H1 (cell line): ENCODE results near the gene CGB2. TPM values are rescaled to one million over a fixed set of nuclear protein-coding genes. Genes with fewer than 3 reads are reported as not detected.

ENCODE experiments used
- CTCF ChIA-PET: fragments of 300-600 bp; sonication (Branson Sonifier 250); formaldehyde crosslinking; loops from one replicate; lab custom pipeline; 2021; ENCODE audit not compliant: partially characterized antibody; lab: Charles Lee
- POLR2A ChIA-PET: fragments of 300-600 bp; sonication (Branson Sonifier 250); formaldehyde crosslinking; loops from one replicate; lab custom pipeline; 2021; ENCODE audit warnings: inconsistent platforms; ENCODE audit not compliant: partially characterized antibody; lab: Charles Lee
- DNase-seq, 2 experiments: peaks; one replicate each; pipeline versions ENCODE4 v3.0.0 to v3.0.0-alpha.2; 2010 to 2022; ENCODE audit warnings: low spot score in 2 of 2, low read depth in 1 of 2, mixed read lengths in 1 of 2
- FAIRE-seq: peaks from 2 replicates; lab custom pipeline; 2011; peaks lifted over from hg19 to GRCh38; lab: Jason Lieb, UNC
- H2AFZ ChIP-seq: 2 replicates; pipeline ENCODE4 v1.8.1; 2012; ENCODE audit warnings: low read length, inconsistent platforms
- H2AK5ac ChIP-seq: 2 replicates; pipeline ENCODE4 v1.6.1; 2013; ENCODE audit warnings: low read depth, low read length
- H2BK120ac ChIP-seq: replicated peaks from 2 replicates; pipeline ENCODE3; 2013; ENCODE audit warnings: low read depth, low read length, inconsistent platforms
- H2BK12ac ChIP-seq: 2 replicates; pipeline ENCODE4 v1.6.1; 2013; ENCODE audit warnings: low read depth, low read length
- H2BK15ac ChIP-seq: 2 replicates; pipeline ENCODE4 v1.6.1; 2013; ENCODE audit warnings: low read length
- H2BK20ac ChIP-seq: 2 replicates; pipeline ENCODE4 v1.6.1; 2013; ENCODE audit warnings: low read length
- H2BK5ac ChIP-seq: 2 replicates; pipeline ENCODE4 v1.6.1; 2013; ENCODE audit warnings: low read depth, low read length
- H3K14ac ChIP-seq: 2 replicates; pipeline ENCODE4 v1.6.1; 2013; ENCODE audit warnings: inconsistent platforms; ENCODE audit not compliant: insufficient read length
- H3K18ac ChIP-seq: 2 replicates; pipeline ENCODE4 v1.6.1; 2013; ENCODE audit warnings: low read length; ENCODE audit errors: extremely low read depth
- H3K23ac ChIP-seq: 2 replicates; pipeline ENCODE4 v1.6.1; 2013; ENCODE audit warnings: inconsistent platforms; ENCODE audit not compliant: insufficient read length
- H3K23me2 ChIP-seq: 2 replicates; pipeline ENCODE4 v1.6.1; 2013; ENCODE audit warnings: low read depth, low read length
- H3K27ac ChIP-seq: 2 replicates; pipeline ENCODE4 v1.6.1; 2011; ENCODE audit warnings: low read depth, low read length, inconsistent platforms
- H3K27me3 ChIP-seq, 4 experiments: replicated peaks in 1 of 4; 1 replicate in 1 of 4; 2 replicates in 3 of 4; pipeline versions ENCODE4 v1.6.1 to v1.8.1; 2011 to 2013; ENCODE audit warnings: low read length in 3 of 4, mild to moderate bottlenecking in 3 of 4, inconsistent platforms in 2 of 4, mixed read lengths in 2 of 4, moderate library complexity in 1 of 4; ENCODE audit not compliant: control insufficient read depth in 3 of 4, insufficient read depth in 3 of 4; ENCODE audit errors: extremely low read depth in 1 of 4
- H3K36me3 ChIP-seq, 4 experiments: 2 replicates each; pipeline versions ENCODE4 v1.6.1 to v1.8.1; 2011 to 2013; ENCODE audit warnings: mild to moderate bottlenecking in 4 of 4, low read length in 3 of 4, moderate library complexity in 2 of 4, control low read depth in 1 of 4, inconsistent platforms in 1 of 4; ENCODE audit not compliant: insufficient read depth in 4 of 4, control insufficient read depth in 2 of 4
- H3K4ac ChIP-seq: replicated peaks from 2 replicates; pipeline ENCODE3; 2013; ENCODE audit warnings: low read length, low read depth, mixed read lengths, inconsistent platforms; ENCODE audit not compliant: insufficient read length
- H3K4me1 ChIP-seq, 4 experiments: replicated peaks in 1 of 4; 1 replicate in 1 of 4; 2 replicates in 3 of 4; pipeline versions ENCODE4 v1.6.1 to v1.8.1; 2011 to 2013; ENCODE audit warnings: low read length in 3 of 4, inconsistent platforms in 2 of 4, mixed read lengths in 1 of 4; ENCODE audit not compliant: insufficient read depth in 4 of 4, control insufficient read depth in 3 of 4
- H3K4me2 ChIP-seq, 2 experiments: 2 replicates each; pipeline versions ENCODE4 v1.6.1 to v1.8.1; 2011 to 2013; ENCODE audit warnings: low read depth in 2 of 2, low read length in 2 of 2, control low read depth in 1 of 2, inconsistent platforms in 1 of 2, mild to moderate bottlenecking in 1 of 2; ENCODE audit not compliant: insufficient read depth in 1 of 2
- H3K4me3 ChIP-seq, 4 experiments: fragments of 200-600, 300-600 bp in 1 of 4; sonication (generic), shearing (Covaris generic), sonication (Bioruptor Twin) in 1 of 4; 2 replicates each; pipeline versions ENCODE4 v1.5.1 to v1.8.1; 2011 to 2016; ENCODE audit warnings: low read length in 4 of 4, low read depth in 3 of 4, control low read depth in 2 of 4, inconsistent platforms in 2 of 4, mild to moderate bottlenecking in 2 of 4, mixed read lengths in 1 of 4, moderate library complexity in 1 of 4; ENCODE audit not compliant: insufficient read depth in 2 of 4; ENCODE audit errors: extremely low read depth in 1 of 4
- H3K56ac ChIP-seq: replicated peaks from 2 replicates; pipeline ENCODE3; 2013; ENCODE audit warnings: low read depth, mild to moderate bottlenecking, mixed read lengths, low read length, inconsistent platforms; ENCODE audit not compliant: insufficient read length
- H3K79me1 ChIP-seq: 2 replicates; pipeline ENCODE4 v1.6.1; 2013; ENCODE audit warnings: low read depth, low read length, control low read depth
- H3K79me2 ChIP-seq, 2 experiments: 2 replicates each; pipeline versions ENCODE4 v1.6.1 to v1.8.1; 2012 to 2013; ENCODE audit warnings: low read length in 2 of 2, mild to moderate bottlenecking in 2 of 2, inconsistent platforms in 1 of 2; ENCODE audit not compliant: insufficient read depth in 2 of 2, control insufficient read depth in 1 of 2
- H3K9ac ChIP-seq, 4 experiments: replicated peaks in 1 of 4; 1 replicate in 1 of 4; 2 replicates in 3 of 4; pipeline versions ENCODE4 v1.6.1 to v1.8.1; 2011 to 2013; ENCODE audit warnings: low read depth in 3 of 4, low read length in 3 of 4, control low read depth in 2 of 4, mild to moderate bottlenecking in 2 of 4, moderate library complexity in 2 of 4, inconsistent platforms in 1 of 4; ENCODE audit errors: extremely low read depth in 1 of 4
- H3K9me3 ChIP-seq, 2 experiments: 2 replicates each; pipeline versions ENCODE4 v1.6.1 to v1.8.1; 2012 to 2013; ENCODE audit warnings: mild to moderate bottlenecking in 2 of 2, moderate library complexity in 2 of 2, control low read depth in 1 of 2, inconsistent platforms in 1 of 2, low read depth in 1 of 2, low read length in 1 of 2, mixed read lengths in 1 of 2; ENCODE audit not compliant: insufficient read depth in 2 of 2
- H4K20me1 ChIP-seq, 2 experiments: replicated peaks in 1 of 2; 2 replicates each; pipeline versions ENCODE3 to v1.8.1; 2011 to 2013; ENCODE audit warnings: inconsistent platforms in 2 of 2, low read length in 2 of 2, mild to moderate bottlenecking in 1 of 2; ENCODE audit not compliant: insufficient read depth in 2 of 2, control insufficient read depth in 1 of 2
- H4K5ac ChIP-seq: 2 replicates; pipeline ENCODE4 v1.6.1; 2013; ENCODE audit warnings: low read length, low read depth, mixed read lengths, inconsistent platforms; ENCODE audit not compliant: insufficient read length
- H4K8ac ChIP-seq: 2 replicates; pipeline ENCODE4 v1.8.0; 2013; ENCODE audit warnings: mild to moderate bottlenecking, moderate library complexity, low read length, inconsistent platforms; ENCODE audit not compliant: insufficient read depth; ENCODE audit errors: extremely low read depth
- H4K91ac ChIP-seq: replicated peaks from 2 replicates; pipeline ENCODE3; 2013; ENCODE audit warnings: low read length, mixed read lengths, inconsistent platforms; ENCODE audit not compliant: insufficient read length
- BCL11A ChIP-seq, 2 experiments: IDR thresholded peaks; one replicate each; pipeline ENCODE4 v1.6.1; 2011; ENCODE audit warnings: low read depth in 2 of 2, low read length in 2 of 2, mild to moderate bottlenecking in 2 of 2
- EGR1 ChIP-seq: IDR thresholded peaks from 2 replicates; pipeline ENCODE4 v1.6.1; 2011; ENCODE audit warnings: low read depth, low read length, borderline replicate concordance
- JUND ChIP-seq: IDR thresholded peaks from 2 replicates; pipeline ENCODE4 v1.6.1; 2011; ENCODE audit warnings: mild to moderate bottlenecking, improper control_type of control experiment, low read length
- POU5F1 ChIP-seq: IDR thresholded peaks from 2 replicates; pipeline ENCODE4 v1.6.1; 2011; ENCODE audit warnings: low read depth, mild to moderate bottlenecking, low read length, moderate library complexity
- RXRA ChIP-seq: IDR thresholded peaks from 2 replicates; pipeline ENCODE4 v1.6.1; 2011; ENCODE audit warnings: low read depth, mild to moderate bottlenecking, low read length, moderate library complexity; ENCODE audit not compliant: insufficient read depth
- SAP30 ChIP-seq: fragments of 300-600 bp; sonication (generic); IDR thresholded peaks from 2 replicates; pipeline ENCODE4 v1.7.1; 2012; ENCODE audit warnings: low read length, moderate library complexity, mild to moderate bottlenecking, inconsistent platforms; ENCODE audit not compliant: insufficient read depth, insufficient replicate concordance
- SIX5 ChIP-seq: IDR thresholded peaks from 2 replicates; pipeline ENCODE4 v1.6.1; 2011; ENCODE audit warnings: mild to moderate bottlenecking, low read depth, low read length
- SRF ChIP-seq: IDR thresholded peaks from 2 replicates; pipeline ENCODE4 v1.6.1; 2011; ENCODE audit warnings: mild to moderate bottlenecking, low read depth, low read length, moderate library complexity
- YY1 ChIP-seq: IDR thresholded peaks from 2 replicates; pipeline ENCODE4 v1.6.1; 2011; ENCODE audit warnings: low read depth, mild to moderate bottlenecking, low read length
- WGBS, 2 experiments: shearing (Covaris generic) in 1 of 2; methylation state at CpG; one replicate each; pipeline versions ENCODE4 v1.1.6 to v1.1.7; 2013 to 2015; ENCODE audit warnings: low lambda C conversion rate in 2 of 2, mixed read lengths in 2 of 2, inconsistent platforms in 1 of 2, low coverage in 1 of 2, missing lambda C conversion rate in 1 of 2; ENCODE audit not compliant: insufficient replicate concordance in 2 of 2, insufficient coverage in 1 of 2, insufficient read length in 1 of 2; ENCODE audit errors: extremely low coverage in 1 of 2, missing lambda C conversion rate in 1 of 2; 5-methylcytosine and 5-hydroxymethylcytosine counted together
- polyA plus RNA-seq, 7 experiments: library from polyadenylated mRNA; depleted of rRNA in 3 of 7; stranded (reverse) in 5 of 7; unstranded in 2 of 7; fragments of >200 nt in 5 of 7; fragments of 200-250 nt in 2 of 7; gene quantifications; 1 replicate in 5 of 7; 2 replicates in 1 of 7; 4 replicates in 1 of 7; pipeline versions ENCODE4 v1.2.1 to v1.2.3, GENCODE V29; 2011 to 2013; ENCODE audit warnings: missing spikeins in 2 of 7, mixed read lengths in 2 of 7
- total RNA-seq: library from RNA; stranded (reverse); fragmentation: NEBNext Ultra II Directional; extraction: Animal tissue kit (Norgen Biotek cat#: 25700); gene quantifications from 2 replicates; pipeline ENCODE4 v1.2.1, GENCODE V29; 2021
- TF ChIP-seq, protein P1 (sequence below): IDR thresholded peaks from 2 replicates; pipeline ENCODE4 v1.6.1; 2012; ENCODE audit warnings: inconsistent platforms

Gene CGB2
- total and polyA plus RNA-seq, 2 of the 8 experiments (the other 6 are each of a cell fraction or from before 2014, with no cell fraction given), result 0.71 to 3.2 TPM

GRCh38 chr19:49014123-49014869 lies 17.4 kb upstream of the CGB2 start:
- Histone ChIP-seq H3K27ac (no peak overlapping the region), H3K4me1 (peaks cover 0 to 11% (median 3%) of the 10 kb centered on the region in 4 experiments; a peak in 4 of 7 replicates), H4K8ac (no peak overlapping the region), H3K9ac (no peak overlapping the region), H3K14ac (no peak overlapping the region), H3K79me2 (no peaks in the 10 kb centered on the region), H2BK12ac (no peak overlapping the region), H3K4me3 (no peak overlapping the region), H2BK20ac (no peak overlapping the region), H3K9me3 (no peaks in the 10 kb centered on the region), H4K91ac (no peak overlapping the region), H2AFZ (no peak overlapping the region), H3K4me2 (no peak overlapping the region), H3K36me3 (peaks cover 10 to 31% (median 19%) of the 10 kb centered on the region in 4 experiments; a peak in 7 of 8 replicates), H3K23me2 (peaks cover 6% of the 10 kb centered on the region; the same call in 1 of the 2 replicates), H3K4ac (no peak overlapping the region), H2BK120ac (no peak overlapping the region), H3K27me3 (peaks cover 0 to 15% (median 9%) of the 10 kb centered on the region in 4 experiments; a peak in 5 of 7 replicates), H4K5ac (no peak overlapping the region), H2BK15ac (no peak overlapping the region), H2AK5ac (no peak overlapping the region), H4K20me1 (peaks cover 3 to 5% of the 10 kb centered on the region in 2 experiments), H3K23ac (no peak overlapping the region), H3K18ac (no peak overlapping the region), H3K56ac (no peak overlapping the region), H2BK5ac (no peak overlapping the region), H3K79me1 (no peaks in the 10 kb centered on the region)
- 89% methylated on average over 32 of the region's 32 CpGs; no CpG with 5 or more reads in 1 of the 2 experiments for WGBS, 2 experiments
- FAIRE-seq (no peak), DNase-seq (no peak)
- ChIA-PET CTCF (interaction anchor here (0.7 to 3.1 kb wide), 4 partner anchors 10 to 21 kb away, joined by 3 to 43 read pairs (median 4); partner anchors contain the start of genes CGB2, GYS1 and RUVBL2), POLR2A (interaction anchor here (0.6 to 1.3 kb wide), 5 partner anchors 9 to 55 kb away, joined by 3 to 4 read pairs (median 3); no protein-coding TSS in a partner anchor)
- TF ChIP-seq BCL11A (IDR thresholded peaks at IDR 0.05; ENCODE audit: low read depth in 2 of 2, low read length in 2 of 2) (no peak), SAP30 (no peak), EGR1 (no peak), RXRA (no peak), SRF (no peak), YY1 (no peak), POU5F1 (no peak), SIX5 (no peak), JUND (no peak)
- TF ChIP-seq, protein P1, sequence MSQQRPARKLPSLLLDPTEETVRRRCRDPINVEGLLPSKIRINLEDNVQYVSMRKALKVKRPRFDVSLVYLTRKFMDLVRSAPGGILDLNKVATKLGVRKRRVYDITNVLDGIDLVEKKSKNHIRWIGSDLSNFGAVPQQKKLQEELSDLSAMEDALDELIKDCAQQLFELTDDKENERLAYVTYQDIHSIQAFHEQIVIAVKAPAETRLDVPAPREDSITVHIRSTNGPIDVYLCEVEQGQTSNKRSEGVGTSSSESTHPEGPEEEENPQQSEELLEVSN, result no peak
